GM20431 (cell line): Measurements from ENCODE around the gene CCDC43.
"Not testable (repeated sequence)": the region's sequence is repeated elsewhere in the genome, so short reads cannot be mapped to it uniquely, and the experiment has no call there.

Experiments used
- in situ Hi-C: fragments of 300-500 bp; cut with MseI, MboI; formaldehyde crosslinking; loops from one replicate; pipeline ENCODE4 v1.15.0; 2020; ENCODE audit warnings: low sequenced_read_pairs; ENCODE audit not compliant: unreplicated experiment

CCDC43 gene, protein sequence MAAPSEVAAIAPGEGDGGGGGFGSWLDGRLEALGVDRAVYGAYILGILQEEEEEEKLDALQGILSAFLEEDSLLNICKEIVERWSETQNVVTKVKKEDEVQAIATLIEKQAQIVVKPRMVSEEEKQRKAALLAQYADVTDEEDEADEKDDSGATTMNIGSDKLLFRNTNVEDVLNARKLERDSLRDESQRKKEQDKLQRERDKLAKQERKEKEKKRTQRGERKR

DNA sequence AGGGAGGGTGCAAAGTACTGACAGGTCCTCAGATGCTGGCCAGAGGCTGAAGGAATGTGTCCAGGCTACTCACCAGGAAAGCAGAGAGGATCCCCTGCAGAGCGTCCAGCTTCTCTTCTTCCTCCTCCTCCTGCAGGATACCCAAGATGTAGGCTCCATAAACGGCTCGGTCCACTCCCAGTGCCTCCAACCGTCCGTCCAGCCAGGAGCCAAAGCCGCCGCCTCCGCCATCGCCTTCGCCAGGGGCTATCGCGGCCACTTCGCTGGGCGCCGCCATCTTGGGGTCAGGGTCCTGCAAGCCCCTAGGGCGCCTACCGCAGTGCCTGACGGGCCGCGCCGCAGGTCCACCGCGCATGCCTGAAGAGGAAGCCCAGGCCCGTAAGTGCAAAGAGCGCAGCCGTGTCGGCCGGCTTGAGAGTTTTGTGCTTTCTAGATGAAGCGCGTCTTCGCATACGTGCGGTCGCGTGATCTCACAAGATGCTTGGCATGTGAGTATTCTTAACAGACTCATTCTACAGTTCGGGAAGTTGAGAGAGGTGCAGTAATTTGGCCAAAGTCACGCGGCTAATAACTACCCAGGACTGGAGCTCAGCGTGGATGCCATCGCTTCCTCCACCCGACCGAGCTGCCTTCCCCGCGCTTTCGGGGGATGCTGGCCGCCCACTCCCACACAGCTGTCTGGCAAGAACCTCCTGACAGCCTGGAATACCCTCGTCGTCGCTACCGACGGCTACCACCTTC is at the start of gene CCDC43:
TSS of gene CCDC43 (minus strand) at position 300 of the 741 bp plus-strand sequence. CDS start at position 277, 23 bp downstream.
- in situ Hi-C loops = no loop called here

- in situ Hi-C loops = no loop called here
These were observed 48.8 kb upstream of the CCDC43 start for GRCh38 chr17:44738214-44738906.

GRCh38 chr17:44736551-44737240 is 47.1 kb upstream of the CCDC43 start:
- in situ Hi-C loops = no loop called here

DNA sequence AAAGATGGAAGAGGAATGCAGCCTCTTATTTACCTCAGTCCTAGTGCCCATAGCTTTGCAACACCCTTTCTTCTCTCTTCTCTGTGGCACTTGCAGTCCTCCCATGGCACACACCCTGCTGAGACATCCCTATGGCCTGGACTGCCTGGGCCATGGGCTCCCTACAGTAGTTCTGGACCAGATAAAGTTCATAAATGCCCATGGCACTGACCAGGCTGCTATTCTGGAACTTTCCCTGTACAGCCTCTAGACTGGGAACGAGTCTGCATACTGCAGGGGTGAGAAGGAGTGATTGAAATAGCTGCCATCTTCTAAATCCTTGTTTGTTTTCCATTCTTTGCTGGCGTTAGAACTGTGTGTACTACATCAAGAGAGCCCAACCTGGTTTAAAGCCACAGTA is 44.7 kb upstream of the CCDC43 start:
- in situ Hi-C loops = no loop called here

DNA sequence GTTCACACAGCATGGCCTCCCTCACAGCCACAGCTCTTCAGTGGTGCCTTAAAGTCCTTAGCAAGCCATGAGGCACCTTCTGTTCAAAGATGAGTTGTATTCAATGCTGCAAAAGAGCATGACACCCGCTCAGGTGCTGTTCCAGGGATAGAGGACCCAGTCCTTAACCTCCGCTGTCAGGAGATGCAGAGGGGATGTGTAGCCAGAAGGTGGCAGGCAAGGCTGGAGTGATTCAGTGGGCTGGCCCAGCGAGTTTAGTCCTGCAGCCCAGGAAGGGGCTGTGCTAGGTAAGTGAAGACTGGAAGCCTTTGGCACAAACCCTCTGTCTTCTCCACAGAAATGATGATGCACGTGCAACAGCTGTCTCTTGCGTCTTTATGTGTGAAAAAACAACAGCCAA is 44.2 kb upstream of the CCDC43 start:
- in situ Hi-C loops = no loop called here

DNA sequence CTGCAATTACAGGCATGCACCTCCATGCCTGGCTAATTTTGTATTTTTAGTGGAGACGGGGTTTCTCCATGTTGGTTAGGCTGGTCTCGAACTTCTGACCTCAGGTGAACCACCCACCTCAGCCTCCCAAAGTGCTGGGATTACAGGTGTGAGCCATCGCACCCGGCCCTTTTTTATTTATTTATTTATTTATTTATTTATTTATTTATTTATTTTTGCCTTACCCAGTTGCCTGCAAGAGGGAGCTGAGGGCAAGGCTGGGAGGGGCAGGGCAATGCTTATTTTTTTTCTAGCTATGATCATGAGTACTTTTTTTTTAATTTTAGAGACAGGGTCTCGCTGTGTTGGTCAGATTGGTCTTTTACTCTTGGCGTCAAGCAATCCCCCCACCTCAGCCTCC is 36.5 kb upstream of the CCDC43 start:
- in situ Hi-C loops = not testable (repeated sequence)

DNA sequence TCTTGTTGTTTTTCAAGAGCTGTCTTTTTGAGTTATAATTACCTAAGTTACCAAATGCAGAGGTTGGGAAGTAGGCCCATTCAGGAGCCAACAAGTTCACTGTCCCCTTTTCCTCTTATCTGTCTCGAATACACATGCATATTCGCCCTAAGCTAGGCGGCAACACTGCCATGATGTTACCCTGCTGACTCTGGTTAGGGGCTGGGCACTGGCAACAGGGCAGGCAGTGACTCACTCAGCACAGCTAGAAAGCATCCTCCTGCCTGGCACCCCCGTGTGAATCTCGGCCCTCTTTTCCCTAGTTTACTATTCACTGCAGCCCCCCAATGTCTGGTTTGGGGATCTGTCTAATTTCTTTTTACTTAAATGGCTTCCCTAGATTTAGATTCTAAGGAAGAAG is 32.7 kb upstream of the CCDC43 start:
- in situ Hi-C loops = no loop called here

DNA sequence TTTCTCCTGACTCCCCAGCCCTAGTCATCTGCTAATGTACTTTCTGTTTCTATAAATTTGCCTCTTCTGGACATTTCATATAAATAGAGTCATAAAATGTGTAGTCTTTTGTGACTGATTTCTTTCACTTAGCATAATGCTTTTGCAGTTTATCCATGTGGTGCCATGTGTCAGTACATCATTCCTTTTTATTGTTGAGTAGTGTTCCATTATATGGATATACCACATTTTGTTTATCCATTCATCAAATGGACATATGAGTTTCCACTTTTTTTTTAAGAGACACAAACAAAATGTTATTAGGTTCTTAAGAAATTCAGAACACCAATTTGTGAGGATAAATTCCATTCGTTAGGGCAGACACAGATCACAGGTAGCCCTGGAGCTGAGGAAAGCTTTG is 29.9 kb upstream of the CCDC43 start:
- in situ Hi-C loops = no loop called here

DNA sequence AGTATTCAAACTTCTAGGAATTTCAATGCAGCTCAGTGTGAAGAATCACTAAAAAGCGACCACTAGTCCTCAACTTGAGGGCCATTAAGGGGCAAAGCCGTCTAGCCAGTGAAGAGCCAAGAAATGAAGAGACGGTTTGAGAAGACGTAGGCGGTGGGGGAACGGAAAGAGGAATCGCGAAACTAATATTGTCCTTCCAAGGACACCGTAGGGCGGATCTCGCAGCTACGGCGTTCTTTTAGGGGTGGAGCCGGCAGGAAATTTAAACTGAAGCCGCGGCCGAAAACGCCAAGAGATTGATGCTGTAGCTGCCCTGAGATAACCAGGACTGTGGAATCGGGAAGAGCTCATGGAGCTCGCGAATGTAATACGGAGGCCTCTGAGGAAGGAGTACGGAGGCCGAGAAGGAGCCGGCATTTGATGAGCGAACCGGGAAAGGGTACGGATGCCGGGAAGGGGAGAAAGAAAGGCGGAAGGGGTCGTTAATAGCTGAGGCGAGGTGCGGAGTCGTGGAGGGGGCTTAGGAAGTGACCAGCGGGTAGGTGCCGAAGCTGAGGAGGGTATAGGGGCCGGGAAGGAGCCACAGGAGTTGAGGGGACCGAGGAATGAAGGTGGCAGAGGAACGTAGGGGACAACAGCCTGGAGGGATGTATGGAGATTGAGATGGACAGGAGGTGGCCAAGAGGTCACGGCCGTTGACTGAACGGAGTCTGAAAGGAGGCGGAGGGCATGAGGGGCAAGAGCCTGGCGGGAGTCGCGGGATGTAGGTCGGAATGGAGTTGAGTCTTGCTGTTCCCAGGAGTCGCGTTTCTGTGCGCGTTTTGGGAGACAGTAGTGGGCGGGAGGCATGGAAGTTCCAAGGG is 19.1 kb upstream of the CCDC43 start, which contains the start of gene DBF4B:
TSS of gene DBF4B (plus strand) at position 265 of the 863 bp plus-strand sequence. CDS start at position 421, 156 bp downstream.
- in situ Hi-C loops = no loop called here

DNA sequence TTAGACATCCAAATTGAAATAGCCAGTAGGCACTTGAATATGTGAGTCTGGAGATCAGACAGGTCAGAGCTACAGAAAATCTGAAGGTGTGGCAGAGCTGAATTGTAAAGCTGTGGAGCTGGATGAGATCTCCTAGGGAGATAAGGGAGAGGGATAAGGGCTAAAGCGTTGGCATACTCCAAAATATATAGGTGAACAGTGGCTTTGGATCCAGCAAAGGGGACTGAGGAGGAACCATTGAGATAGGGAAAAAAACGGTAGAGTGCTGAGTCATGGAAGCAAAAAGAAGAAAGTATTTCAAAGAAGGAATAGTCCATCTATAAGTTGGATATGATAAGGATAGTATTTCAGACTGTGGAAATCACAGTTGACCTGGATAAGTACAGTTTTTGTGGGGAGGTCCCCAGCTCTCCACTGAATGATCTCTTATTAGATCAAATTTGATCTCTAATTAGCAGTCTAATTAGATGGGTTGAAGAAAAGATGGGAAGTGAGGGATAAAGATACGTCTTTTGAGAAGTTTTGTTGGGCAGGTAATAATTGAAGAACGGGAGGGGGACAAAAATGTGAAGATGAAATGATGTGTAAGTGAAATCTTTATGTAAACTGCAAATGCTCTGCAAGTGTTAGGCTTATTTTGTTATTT is 18.3 kb upstream of the CCDC43 start:
- in situ Hi-C loops = no loop called here

DNA sequence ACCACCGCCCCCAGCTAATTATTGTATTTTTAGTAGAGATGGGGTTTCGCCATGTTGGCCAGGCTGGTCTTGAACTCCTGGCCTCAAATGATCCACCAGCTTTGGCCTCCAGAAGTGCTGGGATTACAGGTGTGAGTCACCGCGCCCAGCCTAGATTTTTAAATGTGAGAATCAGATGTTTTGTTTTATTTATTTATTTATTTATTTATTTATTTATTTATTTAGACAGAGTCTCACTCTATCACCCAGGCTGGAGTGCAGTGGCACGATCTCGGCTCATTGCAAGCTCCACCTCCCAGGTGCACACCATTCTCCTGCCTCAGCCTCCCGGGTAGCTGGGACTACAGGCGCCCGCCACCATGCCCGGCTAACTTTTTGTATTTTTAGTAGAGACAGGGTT is 10.7 kb upstream of the CCDC43 start:
- in situ Hi-C loops = not testable (repeated sequence)

DNA sequence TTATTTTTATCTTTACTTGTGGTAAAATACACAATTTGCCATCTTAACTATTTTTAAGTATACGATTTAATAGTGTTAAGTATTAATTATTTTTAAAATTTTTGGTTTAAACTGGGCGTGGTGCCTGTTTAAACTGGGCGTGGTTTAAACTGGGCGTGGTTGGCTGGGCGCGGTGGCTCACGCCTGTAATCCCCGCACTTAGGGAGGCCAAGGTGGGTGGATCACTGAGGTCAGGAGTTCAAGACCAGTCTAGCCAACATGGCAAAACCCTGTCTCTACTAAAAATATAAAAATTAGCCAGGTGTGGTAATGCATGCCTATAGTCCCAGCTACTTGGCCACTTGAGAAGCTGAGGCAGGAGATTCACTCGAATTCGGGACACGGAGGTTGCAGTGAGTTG is 4.0 kb upstream of the CCDC43 start:
- in situ Hi-C loops = no loop called here

DNA sequence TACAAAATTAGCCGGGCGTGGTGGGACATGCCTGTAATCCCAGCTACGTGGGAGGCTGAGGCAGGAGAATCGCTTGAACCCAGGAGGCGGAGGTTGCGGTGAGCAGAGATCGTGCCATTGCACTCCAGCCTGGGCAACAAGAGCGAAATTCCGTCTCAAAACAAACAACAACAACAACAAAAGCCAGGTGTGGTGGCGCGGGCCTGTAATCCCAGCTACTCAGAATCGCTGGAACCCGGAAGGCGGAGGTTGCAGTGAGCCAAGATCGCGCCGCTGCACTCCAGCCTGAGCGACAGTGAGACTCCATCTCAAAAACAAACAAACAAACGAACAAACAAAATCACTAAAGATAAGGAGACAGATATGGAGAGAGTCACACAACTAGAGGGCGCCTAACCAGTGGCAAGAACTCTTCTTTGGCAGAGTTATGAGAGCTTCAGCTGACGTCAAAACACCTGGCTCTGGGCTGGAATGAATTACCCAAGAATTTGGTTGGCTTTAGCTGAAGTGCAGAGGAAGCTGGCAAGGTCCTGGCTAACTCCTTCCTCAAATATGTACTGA is 1.2 kb upstream of the CCDC43 start:
- in situ Hi-C loops = not testable (repeated sequence)

- in situ Hi-C loops = no loop called here
These were observed 700 bp downstream of the CCDC43 start for GRCh38 chr17:44688675-44689476.

DNA sequence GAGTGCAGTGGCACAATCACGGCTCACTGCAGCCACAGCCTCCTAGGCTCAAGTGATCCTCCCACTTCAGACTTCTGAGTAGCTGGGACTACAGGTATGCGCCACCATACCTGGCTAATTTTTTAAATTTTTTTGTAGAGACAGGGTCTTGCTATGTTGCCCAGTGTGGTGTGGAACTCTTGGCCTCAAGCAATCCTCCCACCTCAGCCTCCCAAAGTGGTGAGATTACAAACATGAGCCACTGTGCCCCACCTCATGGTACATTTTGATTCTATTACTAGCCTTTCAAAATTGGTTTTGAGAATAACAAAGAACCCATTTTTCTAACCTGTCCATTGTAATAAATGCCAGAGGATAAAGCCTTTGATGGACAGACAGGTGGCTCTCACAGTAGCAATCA is 1.4 kb downstream of the CCDC43 start:
- in situ Hi-C loops = no loop called here

- in situ Hi-C loops = no loop called here
These were observed 1.8 kb downstream of the CCDC43 start for GRCh38 chr17:44687756-44688155.

DNA sequence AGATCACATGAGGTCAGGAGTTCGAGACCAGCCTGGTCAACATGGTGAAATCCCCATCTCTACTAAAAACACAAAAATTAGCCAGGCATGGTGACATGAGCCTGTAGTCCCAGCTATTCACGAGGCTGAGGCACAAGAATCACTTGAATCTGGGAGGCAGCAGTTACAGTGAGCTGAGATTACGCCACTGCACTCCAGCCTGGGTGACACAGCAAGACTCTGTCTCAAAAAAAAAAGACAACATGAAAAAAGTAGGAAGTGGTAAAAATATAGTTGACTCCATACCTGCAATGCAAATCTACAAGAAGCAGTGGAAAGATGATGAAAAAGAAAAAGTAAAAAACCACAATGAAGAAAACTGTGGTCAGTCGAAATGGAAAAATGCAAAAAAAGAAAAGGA is 6.3 kb downstream of the CCDC43 start:
- in situ Hi-C loops = not testable (repeated sequence)

- in situ Hi-C loops = no loop called here
These were observed 12.4 kb downstream of the CCDC43 start for GRCh38 chr17:44677136-44677535.
